KMS-11 (cell line): ENCODE data around the gene CALCOCO2.

Experiments used
- H2AFZ ChIP-seq: fragments of 200-600 bp; sonication (generic); 2 replicates; pipeline ENCODE4 v1.6.1; 2016; ENCODE audit warnings: antibody characterized with exemption, mixed run types, low read depth
- H3K27ac ChIP-seq: fragments of 200-600 bp; sonication (generic); 2 replicates; pipeline ENCODE4 v1.6.1; 2016; ENCODE audit warnings: mild to moderate bottlenecking, mixed run types
- H3K27me3 ChIP-seq: fragments of 200-600 bp; sonication (generic); 2 replicates; pipeline ENCODE4 v1.6.1; 2017; ENCODE audit warnings: mild to moderate bottlenecking, low read depth, mixed run types, moderate library complexity; ENCODE audit not compliant: insufficient read depth
- H3K36me3 ChIP-seq: fragments of 200-600 bp; sonication (generic); 2 replicates; pipeline ENCODE4 v1.6.1; 2017; ENCODE audit warnings: mild to moderate bottlenecking, mixed run types; ENCODE audit not compliant: insufficient read depth
- H3K4me1 ChIP-seq: fragments of 200-600 bp; sonication (generic); 2 replicates; pipeline ENCODE4 v1.6.1; 2016; ENCODE audit warnings: mild to moderate bottlenecking, low read depth, mixed run types; ENCODE audit not compliant: poor library complexity, severe bottlenecking
- H3K4me2 ChIP-seq: fragments of 200-600 bp; sonication (generic); 2 replicates; pipeline ENCODE4 v1.7.0; 2016; ENCODE audit warnings: mild to moderate bottlenecking, mixed run types
- H3K4me3 ChIP-seq: fragments of 200-600 bp; sonication (generic); IDR thresholded peaks from 2 replicates; pipeline ENCODE4 v1.6.1; 2017; ENCODE audit warnings: low read depth, low read length, mixed read lengths; ENCODE audit not compliant: insufficient read depth
- H3K79me2 ChIP-seq: fragments of 200-600 bp; sonication (generic); 2 replicates; pipeline ENCODE4 v1.6.1; 2016; ENCODE audit warnings: low read depth, mixed run types; ENCODE audit not compliant: insufficient read depth
- H3K9ac ChIP-seq: fragments of 200-600 bp; sonication (generic); 2 replicates; pipeline ENCODE4 v1.6.1; 2016; ENCODE audit warnings: mild to moderate bottlenecking, mixed run types
- H4K20me1 ChIP-seq: fragments of 200-600 bp; sonication (generic); 2 replicates; pipeline ENCODE4 v1.6.1; 2016; ENCODE audit warnings: mild to moderate bottlenecking, mixed run types; ENCODE audit not compliant: insufficient read depth
- TF ChIP-seq, protein P1 (sequence below): fragments of 200-600 bp; sonication (generic); conservative IDR thresholded peaks from 2 replicates; pipeline ENCODE4 v1.6.1; 2017; ENCODE audit warnings: low read depth, mild to moderate bottlenecking, antibody characterized with exemption, low read length, moderate library complexity, mixed read lengths

Gene CALCOCO2

DNA sequence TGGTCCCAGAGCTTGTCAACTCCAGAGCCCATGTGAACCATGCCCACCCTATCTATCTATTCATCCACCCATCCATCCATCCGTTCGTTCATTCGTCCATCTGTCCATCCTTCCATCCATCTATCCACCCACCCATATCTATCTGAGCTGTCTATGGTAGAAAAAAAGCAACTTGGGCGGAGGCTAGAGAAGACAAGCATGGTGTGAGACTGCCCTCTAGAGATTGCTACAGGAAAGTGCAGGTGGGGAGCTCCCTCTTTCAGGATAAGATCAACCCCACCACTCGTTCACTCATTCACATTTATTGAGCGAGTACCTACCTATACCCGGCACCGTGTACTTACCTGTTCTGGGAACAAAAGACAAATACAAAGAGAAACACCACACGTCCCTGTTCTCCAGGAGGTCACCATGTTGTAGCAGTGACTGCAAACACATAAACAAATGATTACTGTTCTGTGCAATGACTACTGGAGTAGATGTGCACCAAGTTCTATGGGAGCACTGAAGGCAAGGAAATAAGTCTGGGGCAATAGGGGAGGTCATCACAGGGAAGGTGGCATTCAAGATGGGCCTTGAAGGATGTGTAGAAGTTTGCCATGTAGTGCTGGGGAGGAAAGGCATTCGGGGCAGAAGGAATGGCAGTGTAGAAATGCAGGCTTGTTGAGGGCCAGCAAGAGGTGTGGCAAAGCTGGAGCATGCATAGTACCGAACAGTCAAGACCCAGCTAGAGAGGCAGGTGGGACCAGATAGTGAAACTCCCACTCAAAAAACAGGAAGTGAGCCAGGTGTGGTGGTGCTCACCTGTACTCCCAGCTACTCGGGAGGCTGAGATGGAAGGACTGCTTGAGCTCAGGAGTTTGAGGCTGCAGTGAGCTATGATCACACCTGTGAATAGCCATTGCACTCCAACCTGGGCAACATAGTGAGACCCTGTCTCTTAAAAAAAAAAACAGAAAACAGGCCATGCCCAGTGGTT lies 48.4 kb downstream of the CALCOCO2 start:
- Histone ChIP-seq H3K27me3 (no peaks in the 10 kb centered on the region), H2AFZ (no peak overlapping the region), H3K4me3 (no peak overlapping the region), H3K4me2 (peak overlapping the region; percentile 19), H3K4me1 (peaks cover 64% of the 10 kb centered on the region), H3K9ac (no peak overlapping the region), H3K79me2 (no peaks in the 10 kb centered on the region), H4K20me1 (no peaks in the 10 kb centered on the region), H3K36me3 (no peaks in the 10 kb centered on the region), H3K27ac (no peak overlapping the region)
- TF ChIP-seq, protein P1, sequence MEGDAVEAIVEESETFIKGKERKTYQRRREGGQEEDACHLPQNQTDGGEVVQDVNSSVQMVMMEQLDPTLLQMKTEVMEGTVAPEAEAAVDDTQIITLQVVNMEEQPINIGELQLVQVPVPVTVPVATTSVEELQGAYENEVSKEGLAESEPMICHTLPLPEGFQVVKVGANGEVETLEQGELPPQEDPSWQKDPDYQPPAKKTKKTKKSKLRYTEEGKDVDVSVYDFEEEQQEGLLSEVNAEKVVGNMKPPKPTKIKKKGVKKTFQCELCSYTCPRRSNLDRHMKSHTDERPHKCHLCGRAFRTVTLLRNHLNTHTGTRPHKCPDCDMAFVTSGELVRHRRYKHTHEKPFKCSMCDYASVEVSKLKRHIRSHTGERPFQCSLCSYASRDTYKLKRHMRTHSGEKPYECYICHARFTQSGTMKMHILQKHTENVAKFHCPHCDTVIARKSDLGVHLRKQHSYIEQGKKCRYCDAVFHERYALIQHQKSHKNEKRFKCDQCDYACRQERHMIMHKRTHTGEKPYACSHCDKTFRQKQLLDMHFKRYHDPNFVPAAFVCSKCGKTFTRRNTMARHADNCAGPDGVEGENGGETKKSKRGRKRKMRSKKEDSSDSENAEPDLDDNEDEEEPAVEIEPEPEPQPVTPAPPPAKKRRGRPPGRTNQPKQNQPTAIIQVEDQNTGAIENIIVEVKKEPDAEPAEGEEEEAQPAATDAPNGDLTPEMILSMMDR = peak; percentile 99

DNA sequence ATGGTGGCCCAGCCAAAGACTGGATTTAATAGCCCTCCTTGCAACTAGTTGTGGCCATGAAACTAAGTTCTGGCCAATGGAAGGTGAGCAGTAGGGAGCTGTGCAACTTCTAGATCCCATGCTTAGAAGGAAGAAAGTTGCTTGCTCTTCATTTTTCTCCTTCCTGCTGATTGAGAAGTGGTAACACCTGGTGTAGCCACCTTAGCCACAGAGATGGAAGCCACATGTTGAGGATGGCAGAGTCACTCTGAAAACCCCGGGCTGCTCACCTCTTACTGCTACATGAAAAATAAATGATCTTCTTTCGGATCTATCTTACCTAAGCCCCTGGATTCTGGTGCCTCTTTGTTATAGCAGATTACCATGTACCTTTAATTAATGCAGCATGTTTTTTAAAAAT lies 51.4 kb downstream of the CALCOCO2 start:
- H3K4me2 ChIP-seq = peak overlapping the region; percentile 45
- TF ChIP-seq, protein P1 = no peak
- peak overlapping the region; percentile 63 for H3K27ac ChIP-seq
- 0 out of 2 replicates have a peak overlapping the region, but pooled peaks have one; percentile 7 for H2AFZ ChIP-seq
- H3K36me3 ChIP-seq = no peaks in the 10 kb centered on the region
- H3K27me3 ChIP-seq = no peaks in the 10 kb centered on the region
- peak overlapping the region; percentile 8; the same call in 1 of the 2 replicates for H3K9ac ChIP-seq
- H3K79me2 ChIP-seq = no peaks in the 10 kb centered on the region
- H3K4me3 ChIP-seq = no peak overlapping the region
- H3K4me1 ChIP-seq = peaks cover 65% of the 10 kb centered on the region
- H4K20me1 ChIP-seq = no peaks in the 10 kb centered on the region

DNA sequence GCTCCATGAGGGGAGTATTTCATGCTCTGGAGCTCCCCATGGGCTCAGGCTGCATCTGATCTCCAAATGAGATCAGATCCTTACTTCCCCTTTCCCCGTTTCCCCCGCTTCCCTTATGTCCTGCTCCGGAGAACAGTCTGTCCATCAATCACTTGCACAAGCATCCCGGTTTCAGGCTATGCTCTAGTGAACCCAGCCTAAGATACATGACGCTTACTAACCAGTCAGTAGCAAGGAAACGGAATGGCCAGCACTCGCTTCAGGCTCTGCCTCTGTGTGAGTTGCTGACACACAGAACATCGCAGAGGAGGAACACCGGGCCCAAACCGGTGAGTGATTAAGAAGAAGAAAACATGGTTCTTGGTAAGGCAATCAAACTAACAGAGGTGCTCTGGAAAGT lies 52.3 kb downstream of the CALCOCO2 start:
- Histone ChIP-seq H3K4me1 (peaks cover 57% of the 10 kb centered on the region), H3K79me2 (no peaks in the 10 kb centered on the region), H4K20me1 (no peaks in the 10 kb centered on the region), H3K4me2 (peak overlapping the region; percentile 45), H2AFZ (peak overlapping the region; percentile 31; the same call in 1 of the 2 replicates), H3K36me3 (no peaks in the 10 kb centered on the region), H3K4me3 (no peak overlapping the region), H3K9ac (no peak overlapping the region), H3K27ac (peak overlapping the region; percentile 63), H3K27me3 (no peaks in the 10 kb centered on the region)
- TF ChIP-seq, protein P1 = no peak

DNA sequence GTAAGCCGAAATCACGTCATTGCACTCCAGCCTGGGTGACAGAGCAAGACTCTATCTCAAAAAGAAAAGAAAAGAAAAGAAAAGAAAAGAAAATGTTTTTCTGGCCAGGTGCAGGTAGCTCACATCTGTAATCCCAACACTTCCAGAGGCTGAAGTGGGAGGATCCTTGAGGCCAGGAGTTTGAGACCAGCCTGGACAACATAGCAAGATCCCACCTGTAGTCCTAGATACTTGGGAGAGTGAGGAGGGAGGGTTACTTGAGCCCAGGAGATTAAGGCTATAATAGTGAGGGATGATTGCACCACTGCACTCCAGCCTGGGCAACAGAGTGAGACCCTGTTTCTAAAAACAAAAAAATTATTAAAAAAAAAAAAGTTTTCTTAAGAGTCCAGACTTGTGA lies 59.3 kb downstream of the CALCOCO2 start:
- Histone ChIP-seq H3K27me3 (no peaks in the 10 kb centered on the region), H4K20me1 (no peaks in the 10 kb centered on the region)

More for the DNA sequence above, 59.3 kb downstream of the CALCOCO2 start:
- no peak overlapping the region for H3K4me3 ChIP-seq
- H2AFZ ChIP-seq = no peak overlapping the region
- no peak overlapping the region for H3K4me2 ChIP-seq
- H3K27ac ChIP-seq = no peak overlapping the region
- peaks cover 22% of the 10 kb centered on the region for H3K4me1 ChIP-seq
- H3K79me2 ChIP-seq = peaks cover 26% of the 10 kb centered on the region
- H3K36me3 ChIP-seq = no peaks in the 10 kb centered on the region; the same call in 1 of the 2 replicates
- H3K9ac ChIP-seq = no peak overlapping the region
- TF ChIP-seq, protein P1 = no peak
